Measurements from ENCODE around the gene HYCC1. TPM values are rescaled to one million over a fixed set of nuclear protein-coding genes. Genes with fewer than 3 reads are reported as not detected.

HYCC1 gene
- total RNA-seq, 1 experiment from 2014 or later = 125 TPM

GRCh38 chr7:23009303-23009702, 4.6 kb downstream of the HYCC1 start:
- no peaks in the 10 kb centered on the region for H3K27me3 Mint-ChIP-seq (ENCODE audit: low read depth)
- H3K4me3 Mint-ChIP-seq = no peak overlapping the region
- no peaks in the 10 kb centered on the region for H3K9me3 Mint-ChIP-seq
- H3K4me1 Mint-ChIP-seq = peaks cover 20% of the 10 kb centered on the region
- CTCF ChIA-PET = no interaction called here
- POLR2A ChIA-PET = no interaction called here
- ATAC-seq (no peak), DNase-seq (ENCODE audit: low spot score) (no peak)
- no peak overlapping the region for H3K27ac Mint-ChIP-seq
- no peak for TF ChIP-seq RELA (CRISPR knock-in tag; IDR thresholded peaks at IDR 0.05; ENCODE audit: borderline replicate concordance)
- no peak for TF ChIP-seq STAT6 (CRISPR knock-in tag; conservative IDR thresholded peaks at IDR 0.05; ENCODE audit: low read depth)
- TF ChIP-seq ELF4 (CRISPR knock-in tag; IDR thresholded peaks at IDR 0.05; ENCODE audit: low read depth) = no peak
- TF ChIP-seq USF2 (CRISPR knock-in tag; IDR thresholded peaks at IDR 0.05) = no peak
- no peak for TF ChIP-seq MXD4 (CRISPR knock-in tag; IDR thresholded peaks at IDR 0.05; ENCODE audit: borderline replicate concordance)
- TF ChIP-seq HMGXB4 (CRISPR knock-in tag; IDR thresholded peaks at IDR 0.05) = no peak
- no peak for TF ChIP-seq SOX15 (CRISPR knock-in tag; IDR thresholded peaks at IDR 0.05)
- TF ChIP-seq AFF4 (CRISPR knock-in tag; IDR thresholded peaks at IDR 0.05; ENCODE audit: borderline replicate concordance) = no peak
- no peak for TF ChIP-seq ZMAT4 (CRISPR knock-in tag; IDR thresholded peaks at IDR 0.05)
- TF ChIP-seq USF1 (CRISPR knock-in tag; IDR thresholded peaks at IDR 0.05) = no peak
- TF ChIP-seq SP1 (CRISPR knock-in tag; conservative IDR thresholded peaks at IDR 0.05) = no peak
- no peak for TF ChIP-seq E2F5 (CRISPR knock-in tag; IDR thresholded peaks at IDR 0.05)
- TF ChIP-seq ERG (CRISPR knock-in tag; IDR thresholded peaks at IDR 0.05) = no peak
- TF ChIP-seq TEAD4 (CRISPR knock-in tag; IDR thresholded peaks at IDR 0.05) = no peak
- TF ChIP-seq SMAD3 (CRISPR knock-in tag; IDR thresholded peaks at IDR 0.05; ENCODE audit: borderline replicate concordance) = no peak
- no peaks in the 10 kb centered on the region for H3K36me3 Mint-ChIP-seq

Data from WTC11 (cell line).